ENCODE results near the gene BPTF. TPM values are rescaled to one million over a fixed set of nuclear protein-coding genes. Genes with fewer than 3 reads are reported as not detected.
A peak's percentile ranks its signal among the peaks of the same experiment; 100 is the strongest.
"Not testable (repeated sequence)": the region's sequence is repeated elsewhere in the genome, so short reads cannot be mapped to it uniquely, and the experiment has no call there.

Gene BPTF
- total RNA-seq, 1 donor from 2014 or later, result 38.0 TPM

DNA sequence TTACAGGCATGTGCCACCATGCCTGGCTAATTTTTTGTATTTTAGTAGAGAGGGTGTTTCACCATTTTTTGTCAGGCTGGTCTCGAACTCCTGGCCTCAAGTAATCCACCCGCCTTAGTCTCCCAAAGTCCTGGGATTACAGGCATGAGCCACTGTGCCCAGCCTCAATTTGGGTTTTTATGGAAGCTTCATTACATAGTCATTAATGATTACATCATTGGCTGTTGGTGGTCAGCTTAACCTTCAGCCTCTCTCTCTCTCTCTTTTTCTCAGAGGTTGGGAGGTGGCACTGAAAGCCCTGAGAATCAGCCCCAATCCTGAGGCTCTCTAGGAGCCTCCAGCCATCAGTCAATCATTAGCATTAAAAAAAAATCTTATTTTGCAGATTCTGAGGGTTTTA is 125.6 kb downstream of the BPTF start:
- no peak for TF ChIP-seq CTCF (conservative IDR thresholded peaks at IDR 0.05; ENCODE audit: low read depth, low read length)
- no peak for DNase-seq (ENCODE audit: low read depth)
- H3K4me3 ChIP-seq (ENCODE audit: low read depth, low read length), result no peak overlapping the region

DNA sequence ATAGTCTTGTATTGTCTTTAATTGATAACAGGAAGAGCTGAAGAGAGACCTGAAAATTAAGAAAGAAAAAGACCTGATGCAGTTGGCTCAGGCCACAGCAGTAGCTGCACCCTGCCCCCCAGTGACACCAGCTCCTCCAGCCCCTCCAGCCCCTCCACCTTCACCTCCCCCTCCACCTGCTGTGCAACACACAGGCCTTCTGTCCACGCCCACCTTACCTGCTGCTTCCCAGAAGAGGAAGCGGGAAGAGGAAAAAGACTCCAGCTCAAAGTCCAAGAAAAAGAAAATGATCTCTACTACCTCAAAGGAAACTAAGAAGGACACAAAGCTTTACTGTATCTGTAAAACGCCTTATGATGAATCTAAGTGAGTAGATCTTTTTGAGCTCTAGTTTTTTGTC is 134.2 kb downstream of the BPTF start:
- H3K4me3 ChIP-seq (ENCODE audit: low read depth, low read length), result no peak overlapping the region
- no peak for TF ChIP-seq CTCF (conservative IDR thresholded peaks at IDR 0.05; ENCODE audit: low read depth, low read length)
- no peak for DNase-seq (ENCODE audit: low read depth)

- H3K4me3 ChIP-seq (ENCODE audit: low read depth, low read length); DNase-seq (ENCODE audit: low read depth): not testable (repeated sequence)
These were observed 135.0 kb downstream of the BPTF start for GRCh38 chr17:67960276-67960675.

- H3K4me3 ChIP-seq (ENCODE audit: low read depth, low read length); DNase-seq (ENCODE audit: low read depth): not testable (repeated sequence)
These were observed 136.9 kb downstream of the BPTF start for GRCh38 chr17:67962156-67962555.

- TF ChIP-seq CTCF (conservative IDR thresholded peaks at IDR 0.05; ENCODE audit: low read depth, low read length), result peak; percentile 63
These were observed 137.9 kb downstream of the BPTF start for GRCh38 chr17:67963145-67963572.

DNA sequence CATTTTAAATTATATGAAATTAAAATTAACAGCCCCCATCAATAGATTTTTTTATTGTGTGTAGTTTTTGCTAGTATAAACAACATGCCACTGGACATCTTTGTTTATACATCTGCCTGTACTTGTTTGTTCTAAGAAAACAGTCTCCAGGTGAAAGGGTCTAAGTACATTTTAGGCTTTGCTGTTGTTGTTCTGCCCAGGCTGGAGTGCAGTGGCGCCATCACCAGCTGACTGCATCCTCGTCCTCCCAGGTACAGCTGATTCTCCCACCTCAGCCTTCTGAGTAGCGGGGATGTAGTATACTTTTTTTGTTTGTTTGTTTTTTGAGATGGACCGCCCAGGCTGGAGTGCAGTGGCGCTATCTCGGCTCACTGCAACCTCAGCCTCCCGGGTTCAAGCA is 145.5 kb downstream of the BPTF start:
- DNase-seq (ENCODE audit: low read depth), result no peak
- TF ChIP-seq CTCF (conservative IDR thresholded peaks at IDR 0.05; ENCODE audit: low read depth, low read length), result no peak
- no peak overlapping the region for H3K4me3 ChIP-seq (ENCODE audit: low read depth, low read length)

More at GRCh38 chr17:67963145-67963572, 137.9 kb downstream of the BPTF start:
- peak; percentile 22 for DNase-seq (ENCODE audit: low read depth)
- H3K4me3 ChIP-seq (ENCODE audit: low read depth, low read length), result not testable (repeated sequence)

DNA sequence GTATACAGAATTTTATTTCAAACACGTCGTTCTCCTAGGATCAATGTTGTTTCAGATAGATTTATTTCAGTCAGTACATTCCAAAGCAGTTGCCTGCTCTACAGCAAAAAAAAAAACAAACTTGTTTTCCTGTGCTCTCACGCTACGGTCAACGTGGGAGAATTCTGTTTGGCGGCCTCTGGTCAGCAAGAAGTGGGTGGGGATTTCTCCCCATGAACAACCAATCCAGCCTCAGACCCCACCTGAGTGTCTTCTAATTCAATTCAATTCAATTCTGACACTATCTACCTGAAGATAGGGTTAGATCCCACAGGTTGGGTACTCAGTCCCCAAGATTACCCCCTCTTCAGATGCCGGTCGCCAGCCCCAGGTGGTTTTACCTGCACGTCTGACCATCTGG is 148.9 kb downstream of the BPTF start:
- no peak overlapping the region for H3K4me3 ChIP-seq (ENCODE audit: low read depth, low read length)
- no peak for DNase-seq (ENCODE audit: low read depth)
- no peak for TF ChIP-seq CTCF (conservative IDR thresholded peaks at IDR 0.05; ENCODE audit: low read depth, low read length)

- no peak overlapping the region for H3K4me3 ChIP-seq (ENCODE audit: low read depth, low read length)
- no peak for TF ChIP-seq CTCF (conservative IDR thresholded peaks at IDR 0.05; ENCODE audit: low read depth, low read length)
- no peak for DNase-seq (ENCODE audit: low read depth)
These were observed 149.3 kb downstream of the BPTF start for GRCh38 chr17:67974598-67975066.

DNA sequence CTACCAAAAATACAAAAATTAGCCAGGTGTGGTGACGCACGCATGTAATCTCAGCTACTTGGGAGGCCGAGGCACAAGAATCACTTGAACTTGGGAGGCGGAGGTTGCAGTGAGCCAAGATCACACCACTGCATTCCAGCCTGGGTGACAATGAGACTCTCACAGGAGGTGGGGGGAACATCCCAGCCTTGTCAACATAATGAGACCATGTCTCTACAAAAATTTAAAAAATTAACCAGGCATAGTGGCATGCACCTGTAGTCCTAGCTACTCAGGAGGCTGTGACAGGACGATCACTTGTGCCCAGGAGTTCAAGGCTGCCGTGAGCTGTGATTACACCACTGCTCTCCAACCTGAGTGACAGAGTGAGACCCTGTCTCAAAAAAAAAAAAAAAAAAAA is 151.0 kb downstream of the BPTF start:
- not testable (repeated sequence) for H3K4me3 ChIP-seq (ENCODE audit: low read depth, low read length); DNase-seq (ENCODE audit: low read depth)

Measured in epithelial cell of proximal tubule (primary cell).